DND-41 (cell line): ENCODE results near the gene A2M.
A peak's percentile ranks its signal among the peaks of the same experiment; 100 is the strongest.

Source experiments
- ATAC-seq: fragments of 200-7000 bp; cut with Tn5 transposase; 3 replicates; pipeline ENCODE4 v1.9.1; 2021; ENCODE audit warnings: low read depth; ENCODE audit not compliant: insufficient read depth
- DNase-seq: peaks from one replicate; pipeline ENCODE4 v3.0.0-alpha.2; 2020
- H2AFZ ChIP-seq: 2 replicates; pipeline ENCODE4 v1.6.0; 2012; ENCODE audit warnings: low read depth, low read length
- H3K27ac ChIP-seq: 2 replicates; pipeline ENCODE4 v1.5.1; 2012; ENCODE audit warnings: low read length, inconsistent platforms
- H3K27me3 ChIP-seq: fragments of 200-600 bp; sonication (generic); 2 replicates; pipeline ENCODE4 v1.6.0; 2012; ENCODE audit warnings: low read length, mild to moderate bottlenecking, inconsistent platforms; ENCODE audit not compliant: insufficient read depth, poor library complexity
- H3K36me3 ChIP-seq: 2 replicates; pipeline ENCODE4 v1.5.1; 2012; ENCODE audit warnings: low read length, inconsistent platforms; ENCODE audit not compliant: insufficient read depth
- H3K4me1 ChIP-seq: 2 replicates; pipeline ENCODE4 v1.5.1; 2012; ENCODE audit warnings: mild to moderate bottlenecking, low read length; ENCODE audit not compliant: insufficient read depth
- H3K4me2 ChIP-seq: 2 replicates; pipeline ENCODE4 v1.6.0; 2012; ENCODE audit warnings: mild to moderate bottlenecking, moderate library complexity, low read length, inconsistent platforms; ENCODE audit not compliant: insufficient read depth
- H3K4me3 ChIP-seq, 2 experiments: fragments of 200-600 bp in 1 of 2; shearing (Covaris generic) in 1 of 2; 2 replicates each; pipeline ENCODE4 v1.5.1; 2012 to 2016; ENCODE audit warnings: inconsistent platforms in 2 of 2, low read length in 2 of 2, mild to moderate bottlenecking in 2 of 2, low read depth in 1 of 2, moderate library complexity in 1 of 2
- H3K79me2 ChIP-seq: 2 replicates; pipeline ENCODE4 v1.6.0; 2012; ENCODE audit warnings: low read length, inconsistent platforms; ENCODE audit not compliant: insufficient read depth
- H3K9ac ChIP-seq: 2 replicates; pipeline ENCODE4 v1.6.0; 2012; ENCODE audit warnings: low read depth, mild to moderate bottlenecking, inconsistent platforms, low read length, moderate library complexity
- H3K9me3 ChIP-seq: 2 replicates; pipeline ENCODE4 v1.5.1; 2012; ENCODE audit warnings: low read length, moderate library complexity, mild to moderate bottlenecking, inconsistent platforms; ENCODE audit not compliant: insufficient read depth, severe bottlenecking
- H4K20me1 ChIP-seq: 2 replicates; pipeline ENCODE4 v1.6.0; 2012; ENCODE audit warnings: low read length; ENCODE audit not compliant: insufficient read depth
- EZH2 ChIP-seq: IDR thresholded peaks from 3 replicates; pipeline ENCODE4 v1.6.1; 2012; ENCODE audit warnings: borderline replicate concordance, low read depth, mild to moderate bottlenecking, moderate library complexity, low read length, inconsistent platforms; ENCODE audit not compliant: severe bottlenecking
- TF ChIP-seq, protein P1 (sequence below): IDR thresholded peaks from 2 replicates; pipeline ENCODE4 v1.5.1; 2012; ENCODE audit warnings: borderline replicate concordance, low read length, moderate library complexity, mild to moderate bottlenecking; ENCODE audit not compliant: poor library complexity, severe bottlenecking; ENCODE audit errors: extremely low read depth

A2M gene

DNA sequence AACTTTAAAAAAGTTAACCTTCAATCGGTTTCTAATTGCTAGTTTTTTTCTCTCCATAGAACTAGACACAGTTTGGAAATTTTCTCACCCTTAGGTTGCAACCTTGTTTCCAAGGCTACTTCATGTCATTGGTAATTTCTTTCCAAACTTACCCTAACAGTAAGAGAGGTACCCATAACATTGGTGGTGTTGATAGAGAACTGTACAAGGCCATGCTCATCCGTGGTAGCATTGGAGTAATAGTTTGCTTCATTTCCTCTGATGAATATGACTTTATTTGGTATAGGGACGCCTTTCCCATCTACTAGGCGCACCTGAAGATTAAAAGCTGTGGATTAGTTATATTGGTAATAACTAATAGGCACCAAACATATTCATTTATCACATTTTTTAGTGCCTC lies 11.6 kb downstream of the A2M start:
- Histone ChIP-seq H3K4me1 (no peaks in the 10 kb centered on the region), H3K9me3 (no peaks in the 10 kb centered on the region), H4K20me1 (no peaks in the 10 kb centered on the region), H3K9ac (no peak overlapping the region), H3K27me3 (peaks cover 11% of the 10 kb centered on the region), H3K4me3 (no peak overlapping the region), H3K36me3 (no peaks in the 10 kb centered on the region), H3K4me2 (no peak overlapping the region), H3K27ac (no peak overlapping the region), H2AFZ (no peak overlapping the region), H3K79me2 (no peaks in the 10 kb centered on the region)
- ATAC-seq: no peak
- DNase-seq: no peak
- no peak for TF ChIP-seq EZH2
- TF ChIP-seq, protein P1, sequence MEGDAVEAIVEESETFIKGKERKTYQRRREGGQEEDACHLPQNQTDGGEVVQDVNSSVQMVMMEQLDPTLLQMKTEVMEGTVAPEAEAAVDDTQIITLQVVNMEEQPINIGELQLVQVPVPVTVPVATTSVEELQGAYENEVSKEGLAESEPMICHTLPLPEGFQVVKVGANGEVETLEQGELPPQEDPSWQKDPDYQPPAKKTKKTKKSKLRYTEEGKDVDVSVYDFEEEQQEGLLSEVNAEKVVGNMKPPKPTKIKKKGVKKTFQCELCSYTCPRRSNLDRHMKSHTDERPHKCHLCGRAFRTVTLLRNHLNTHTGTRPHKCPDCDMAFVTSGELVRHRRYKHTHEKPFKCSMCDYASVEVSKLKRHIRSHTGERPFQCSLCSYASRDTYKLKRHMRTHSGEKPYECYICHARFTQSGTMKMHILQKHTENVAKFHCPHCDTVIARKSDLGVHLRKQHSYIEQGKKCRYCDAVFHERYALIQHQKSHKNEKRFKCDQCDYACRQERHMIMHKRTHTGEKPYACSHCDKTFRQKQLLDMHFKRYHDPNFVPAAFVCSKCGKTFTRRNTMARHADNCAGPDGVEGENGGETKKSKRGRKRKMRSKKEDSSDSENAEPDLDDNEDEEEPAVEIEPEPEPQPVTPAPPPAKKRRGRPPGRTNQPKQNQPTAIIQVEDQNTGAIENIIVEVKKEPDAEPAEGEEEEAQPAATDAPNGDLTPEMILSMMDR: no peak

DNA sequence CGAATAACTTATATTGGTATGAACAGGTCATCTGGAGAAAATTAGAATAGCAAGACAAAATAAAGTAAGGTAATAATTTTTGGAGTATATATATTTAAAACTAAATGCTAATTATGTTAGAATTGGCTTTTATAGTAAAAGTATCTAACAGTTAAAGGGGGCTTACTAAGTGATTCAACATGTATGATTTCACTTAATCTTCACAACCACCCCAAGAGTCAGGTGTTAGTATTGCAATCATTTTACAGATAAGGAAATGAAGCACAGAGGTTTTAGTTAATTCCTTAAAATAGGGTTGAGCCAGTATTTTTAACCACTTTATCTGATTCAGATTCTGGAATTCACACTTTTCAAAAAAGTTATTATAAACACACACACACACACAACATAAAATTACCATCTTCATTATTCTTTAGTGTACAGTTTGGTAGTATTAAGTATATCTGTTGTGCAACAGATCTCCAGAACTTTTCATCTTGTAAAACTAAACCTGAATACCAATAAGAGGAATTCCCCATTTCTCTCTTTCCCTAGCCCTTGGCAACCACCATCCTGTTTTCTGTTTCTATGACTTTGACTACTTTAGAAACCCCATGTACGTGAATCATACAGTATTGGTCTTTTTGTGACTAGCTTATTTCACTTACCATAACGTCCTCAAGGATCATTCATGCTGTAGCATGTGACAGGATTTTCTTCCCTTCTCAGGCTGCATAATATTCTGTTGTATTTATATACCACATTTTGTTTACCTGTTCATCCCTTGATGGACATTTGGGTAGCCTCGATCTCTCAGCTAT lies 12.5 kb downstream of the A2M start:
- no peak overlapping the region for H3K4me2 ChIP-seq
- H3K4me3 ChIP-seq: no peak overlapping the region
- no peaks in the 10 kb centered on the region for H4K20me1 ChIP-seq
- no peak overlapping the region for H2AFZ ChIP-seq
- TF ChIP-seq, protein P1: peak; percentile 5
- TF ChIP-seq EZH2: no peak
- H3K4me1 ChIP-seq: no peaks in the 10 kb centered on the region
- no peaks in the 10 kb centered on the region for H3K79me2 ChIP-seq
- DNase-seq (no peak), ATAC-seq (no peak)
- H3K36me3 ChIP-seq: no peaks in the 10 kb centered on the region
- H3K27ac ChIP-seq: no peak overlapping the region
- H3K27me3 ChIP-seq: peaks cover 11% of the 10 kb centered on the region
- H3K9me3 ChIP-seq: no peaks in the 10 kb centered on the region
- no peak overlapping the region for H3K9ac ChIP-seq

DNA sequence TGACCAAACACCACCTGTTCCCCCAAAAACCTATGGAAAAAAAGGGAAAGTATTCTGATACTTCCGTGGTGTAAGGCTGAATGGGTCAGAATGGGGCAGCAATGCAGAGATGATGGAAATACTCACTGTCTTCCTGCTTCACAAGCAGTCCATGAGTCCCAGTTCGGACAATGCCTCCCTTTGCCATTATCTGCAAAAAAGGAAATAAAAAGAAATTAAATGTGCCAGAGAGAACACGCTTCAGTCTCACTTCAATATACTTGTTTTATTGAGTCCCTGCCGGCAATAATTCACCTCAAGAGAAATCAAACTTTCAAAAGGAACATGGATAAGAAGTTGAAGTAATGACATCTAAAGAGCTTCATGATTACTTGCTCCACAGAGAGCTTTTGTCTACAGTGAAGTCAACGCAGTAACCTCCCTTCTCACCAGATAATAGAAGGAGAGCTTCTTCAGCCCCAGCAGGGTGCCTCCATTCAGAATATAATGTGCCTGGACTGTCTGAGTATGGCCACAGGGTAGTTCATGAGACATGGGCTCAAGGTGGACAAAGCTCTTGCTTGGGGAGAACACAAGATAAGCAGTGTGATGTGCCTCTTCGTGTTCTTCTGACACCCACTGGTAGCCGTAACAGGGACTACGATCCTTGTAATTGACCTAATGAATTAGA lies 14.6 kb downstream of the A2M start:
- H3K9me3 ChIP-seq: no peaks in the 10 kb centered on the region
- H4K20me1 ChIP-seq: no peaks in the 10 kb centered on the region
- no peak overlapping the region for H3K27ac ChIP-seq
- no peaks in the 10 kb centered on the region for H3K4me1 ChIP-seq
- peaks cover 11% of the 10 kb centered on the region for H3K27me3 ChIP-seq
- ATAC-seq: no peak
- no peaks in the 10 kb centered on the region for H3K79me2 ChIP-seq
- no peak overlapping the region for H3K4me3 ChIP-seq
- no peak overlapping the region for H3K9ac ChIP-seq
- H3K4me2 ChIP-seq: no peak overlapping the region
- no peak overlapping the region for H2AFZ ChIP-seq
- TF ChIP-seq, protein P1: no peak
- no peak for TF ChIP-seq EZH2
- DNase-seq: no peak
- no peaks in the 10 kb centered on the region for H3K36me3 ChIP-seq
